Measurements from ENCODE around the gene CACNA1S. TPM values are rescaled to one million over a fixed set of nuclear protein-coding genes. Genes with fewer than 3 reads are reported as not detected.
A peak's percentile ranks its signal among the peaks of the same experiment; 100 is the strongest.

Gene CACNA1S
- polyA plus RNA-seq (2014; cell fraction: cytosol; rRNA removed) = not detected in 2 replicates
- polyA plus RNA-seq (2014; cell fraction: nucleus; rRNA removed) = not detected in 2 replicates

DNA sequence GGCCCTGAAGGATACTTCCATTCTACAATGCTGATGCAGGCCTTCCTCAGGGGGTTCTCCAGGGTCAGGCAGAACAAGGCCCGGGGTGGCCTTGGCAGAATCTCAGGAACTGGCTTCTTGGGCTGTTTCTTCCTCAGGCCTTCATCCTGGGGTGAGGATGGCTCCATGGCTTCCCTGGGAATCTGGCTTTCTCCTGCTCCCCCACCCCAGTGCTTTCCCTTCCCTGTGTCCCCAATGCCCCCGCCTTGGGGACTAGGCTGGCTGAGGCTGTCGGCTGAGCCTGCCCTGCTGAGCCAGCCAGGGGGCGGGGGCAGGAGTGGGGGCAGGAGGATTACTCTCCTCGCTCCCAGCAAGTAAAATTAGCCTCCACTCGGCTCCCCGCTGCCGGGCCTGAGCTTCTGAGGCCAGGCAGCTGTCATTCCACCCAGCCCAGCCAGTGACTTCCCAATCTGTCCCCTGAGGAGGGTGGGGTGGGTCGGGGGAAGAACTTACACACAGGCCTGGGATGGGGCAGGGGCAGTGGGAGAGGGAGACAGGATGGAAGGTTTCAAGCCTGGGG is at the start of gene CACNA1S:
Gene CACNA1S, minus strand, starts transcription at position 254 of the 559 bp plus-strand sequence. Its CDS starts 87 bp downstream, at position 167.
- DNase-seq (ENCODE audit: low spot score) = no peak

DNA sequence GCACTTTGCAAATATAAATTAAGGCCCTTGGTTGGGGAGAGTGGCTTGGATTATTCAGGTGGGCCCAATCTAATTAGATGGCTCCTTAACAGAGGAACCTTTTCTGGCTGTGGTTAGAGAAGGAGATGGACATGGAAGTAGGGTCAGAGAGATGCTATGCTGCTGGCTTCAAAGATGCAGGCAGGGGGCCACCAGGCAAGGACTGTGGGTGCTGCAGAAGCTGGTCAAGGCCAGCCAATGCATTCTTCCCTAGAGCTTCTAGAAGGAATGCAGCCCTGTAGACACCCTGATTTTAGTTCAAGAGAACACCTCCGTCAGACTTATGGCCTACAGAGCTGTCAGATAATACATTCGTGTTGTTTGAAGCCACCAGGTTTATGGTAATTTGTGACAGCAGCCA is 45.7 kb upstream of the CACNA1S start:
- no peak for DNase-seq (ENCODE audit: low spot score)

DNA sequence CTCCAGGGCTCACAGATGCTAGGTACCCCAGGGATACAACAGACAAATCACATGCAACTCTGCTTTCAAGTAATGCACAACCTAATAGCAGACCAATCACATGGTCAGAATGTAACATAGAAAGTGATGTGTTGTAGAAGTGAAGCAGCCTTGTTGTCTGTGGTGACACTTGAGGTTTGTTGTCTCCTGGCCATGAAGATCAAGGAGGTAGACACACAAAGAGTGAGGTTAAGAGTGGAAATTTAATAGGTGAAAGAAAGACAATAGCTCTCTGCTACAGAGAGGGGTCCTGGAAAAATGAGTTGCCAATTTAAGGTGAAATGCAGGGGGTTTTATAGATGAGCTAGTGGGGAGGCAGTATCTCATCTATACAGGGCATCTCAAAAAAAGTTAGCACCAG is 44.6 kb upstream of the CACNA1S start:
- no peak for DNase-seq (ENCODE audit: low spot score)

DNA sequence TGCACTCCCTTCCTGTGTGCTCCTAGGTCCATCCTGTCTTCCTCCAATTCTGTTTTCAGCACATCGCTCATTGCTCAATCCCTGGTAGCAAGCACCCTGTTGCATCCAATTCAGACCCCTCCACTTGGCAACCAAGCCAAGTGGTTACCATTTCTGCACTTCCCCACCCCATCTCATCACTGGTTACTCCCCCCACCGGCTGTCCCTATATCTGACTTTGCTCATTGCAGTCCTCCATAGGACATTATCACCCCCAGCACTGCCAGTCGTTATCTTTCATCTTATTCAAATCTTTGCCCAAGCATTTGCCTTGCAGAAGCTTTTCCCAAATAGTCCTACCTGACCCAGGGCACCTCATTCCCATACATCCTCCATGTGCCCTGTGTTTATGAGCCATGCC is 44.1 kb upstream of the CACNA1S start:
- no peak for DNase-seq (ENCODE audit: low spot score)

DNA sequence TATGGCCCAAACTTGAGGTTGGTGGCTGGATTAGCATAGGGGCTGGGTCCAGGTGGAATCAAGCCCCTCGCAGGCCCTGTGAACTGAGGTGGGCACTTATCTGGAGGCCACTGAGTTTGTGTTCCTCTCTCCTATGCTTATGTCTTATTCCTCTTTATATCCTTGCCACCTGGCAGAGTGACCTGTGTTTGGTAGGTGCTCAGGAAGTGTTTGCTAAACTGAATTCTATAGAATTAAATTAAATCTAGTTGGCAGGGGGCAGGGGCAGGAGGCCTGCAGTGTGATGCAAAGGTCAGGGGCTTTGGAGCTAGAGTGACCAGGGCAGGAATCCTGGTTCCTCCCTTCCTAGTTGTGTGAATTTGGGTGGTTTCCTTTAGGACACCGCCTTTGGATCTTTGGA is 43.1 kb upstream of the CACNA1S start:
- DNase-seq (ENCODE audit: low spot score) = no peak

DNA sequence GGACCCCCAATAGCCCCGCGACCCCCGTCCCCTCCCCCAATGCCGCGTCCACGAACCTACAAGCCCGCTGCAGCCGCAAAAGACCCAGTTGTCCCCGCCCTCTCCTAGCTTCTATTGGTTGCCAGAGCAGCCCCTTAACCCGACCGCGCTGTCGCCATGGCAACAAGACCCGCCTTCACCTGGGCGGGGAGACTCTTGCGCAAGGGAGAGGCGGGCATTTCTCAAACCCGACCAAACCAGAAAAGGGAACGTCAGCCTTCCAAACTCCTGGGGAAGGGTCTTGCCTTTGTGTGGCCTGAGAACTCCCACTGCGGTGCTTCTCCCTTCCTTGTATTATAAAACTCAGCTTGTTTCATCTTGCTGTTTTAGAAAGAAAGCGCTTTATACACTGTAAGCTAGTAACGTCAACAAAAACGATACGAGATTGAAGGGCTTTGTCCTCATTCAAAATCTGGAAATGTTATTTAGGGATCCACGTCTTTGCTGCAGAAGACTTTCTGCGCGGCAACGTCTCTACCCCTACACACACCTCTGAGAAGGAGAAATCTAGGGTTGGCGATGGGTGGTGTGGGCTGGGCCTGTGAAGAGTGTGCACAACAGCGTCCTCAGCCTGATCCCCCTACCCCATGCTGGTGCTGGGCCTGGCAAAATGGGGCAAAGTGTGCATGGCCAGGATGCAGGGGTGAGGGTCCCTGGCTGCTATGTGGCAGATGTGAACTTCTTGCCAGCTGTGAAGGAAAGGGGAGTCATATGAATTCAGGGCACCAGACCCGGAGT is 42.4 kb upstream of the CACNA1S start, which contains the start of gene TMEM9:
Gene TMEM9, minus strand, starts transcription at position 86 of the 777 bp plus-strand sequence. CDS start 551 bp downstream, outside the sequence.
- peak; percentile 95 for DNase-seq (ENCODE audit: low spot score)

DNA sequence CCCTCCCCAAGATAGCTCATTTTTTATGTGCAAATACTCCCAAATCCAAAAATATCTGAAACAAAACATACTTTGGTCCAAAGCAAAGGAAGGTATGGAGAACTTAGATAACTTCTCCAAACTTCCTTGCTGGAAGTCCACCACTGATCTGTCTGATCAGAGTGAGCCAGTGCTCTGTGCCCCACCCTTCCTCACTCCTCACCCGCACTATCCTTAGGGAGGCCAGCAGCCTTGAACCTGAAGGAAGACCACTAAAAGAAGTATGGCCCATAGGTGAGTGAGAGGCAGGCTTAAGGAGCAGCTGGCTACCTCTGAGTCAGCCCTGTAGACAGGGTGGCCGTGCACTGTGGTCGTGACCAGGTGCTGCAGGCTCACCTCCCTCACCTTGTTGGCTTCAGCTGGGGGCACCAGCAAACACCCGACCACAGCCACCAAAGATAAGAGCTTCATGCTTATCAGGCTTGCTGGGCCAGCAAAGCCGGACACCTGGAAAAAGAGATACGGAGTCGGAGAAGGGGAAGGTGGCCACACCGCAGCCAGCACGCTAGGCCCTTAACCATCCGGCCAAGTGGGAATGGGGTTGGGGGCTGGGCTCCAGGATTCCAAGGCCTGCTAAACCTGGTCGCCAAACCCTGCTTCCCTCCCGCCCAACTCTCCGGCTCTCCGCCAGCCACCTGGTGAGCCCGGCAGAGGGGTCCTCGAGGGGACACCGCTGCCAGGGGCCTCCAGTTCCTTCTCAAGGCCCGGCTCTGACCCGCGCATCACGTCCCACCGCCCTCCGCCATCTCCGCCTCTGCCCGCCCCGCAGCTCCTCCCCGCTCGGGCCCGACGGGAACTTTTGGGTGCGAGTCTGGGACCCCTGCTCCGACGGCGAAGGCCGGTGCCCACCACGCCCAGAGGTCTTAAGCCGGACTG is 41.5 kb upstream of the CACNA1S start:
- DNase-seq (ENCODE audit: low spot score) = no peak

DNA sequence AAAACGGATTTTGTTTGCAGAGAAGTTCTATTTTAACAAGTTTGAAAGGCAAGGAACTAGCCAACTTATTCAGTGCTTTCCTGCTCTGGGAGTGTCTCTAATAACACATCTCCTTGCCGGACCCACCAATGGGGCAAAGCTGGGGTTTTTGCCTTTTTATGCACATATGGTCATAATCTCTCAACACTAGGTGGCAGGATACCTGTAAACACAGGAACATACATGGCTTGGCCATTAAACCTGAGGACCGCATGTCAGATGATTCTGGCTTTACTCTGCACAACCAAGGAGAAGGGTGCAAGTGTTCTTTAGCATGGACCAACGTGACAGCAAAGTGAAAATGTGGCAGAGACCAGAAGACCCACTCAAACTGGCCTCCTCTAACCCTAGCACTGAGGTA is 37.2 kb upstream of the CACNA1S start:
- peak; percentile 42 for DNase-seq (ENCODE audit: low spot score)

DNA sequence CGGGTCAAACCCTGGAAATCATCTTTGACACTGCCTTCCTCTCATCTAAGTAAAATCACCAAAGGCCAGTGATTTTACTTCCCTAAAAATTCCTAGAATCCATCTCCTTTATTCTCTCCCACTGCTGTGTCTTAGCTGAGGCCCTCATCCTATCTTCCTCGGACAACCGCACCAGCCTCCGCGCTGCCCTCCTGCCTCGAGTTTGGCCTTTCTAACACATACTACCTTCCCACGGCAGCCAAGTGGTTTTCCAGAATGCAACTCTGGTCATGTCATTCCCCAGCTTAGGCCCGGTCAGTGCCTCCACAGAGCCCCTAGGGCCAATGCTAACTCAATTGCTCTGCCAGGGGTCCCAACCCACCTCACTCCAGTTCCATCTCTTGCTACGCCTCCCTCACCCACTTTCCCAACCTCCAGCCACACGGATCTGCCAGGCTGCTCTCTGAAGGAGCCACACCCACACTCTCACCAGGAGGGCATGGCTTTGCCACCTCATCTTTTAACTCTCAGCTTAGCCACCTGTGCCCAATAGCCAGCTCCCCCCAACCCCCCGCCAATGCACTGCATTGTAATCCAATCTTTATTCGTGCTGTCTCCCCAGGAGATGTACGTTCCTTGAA is 35.3 kb upstream of the CACNA1S start:
- no peak for DNase-seq (ENCODE audit: low spot score)

DNA sequence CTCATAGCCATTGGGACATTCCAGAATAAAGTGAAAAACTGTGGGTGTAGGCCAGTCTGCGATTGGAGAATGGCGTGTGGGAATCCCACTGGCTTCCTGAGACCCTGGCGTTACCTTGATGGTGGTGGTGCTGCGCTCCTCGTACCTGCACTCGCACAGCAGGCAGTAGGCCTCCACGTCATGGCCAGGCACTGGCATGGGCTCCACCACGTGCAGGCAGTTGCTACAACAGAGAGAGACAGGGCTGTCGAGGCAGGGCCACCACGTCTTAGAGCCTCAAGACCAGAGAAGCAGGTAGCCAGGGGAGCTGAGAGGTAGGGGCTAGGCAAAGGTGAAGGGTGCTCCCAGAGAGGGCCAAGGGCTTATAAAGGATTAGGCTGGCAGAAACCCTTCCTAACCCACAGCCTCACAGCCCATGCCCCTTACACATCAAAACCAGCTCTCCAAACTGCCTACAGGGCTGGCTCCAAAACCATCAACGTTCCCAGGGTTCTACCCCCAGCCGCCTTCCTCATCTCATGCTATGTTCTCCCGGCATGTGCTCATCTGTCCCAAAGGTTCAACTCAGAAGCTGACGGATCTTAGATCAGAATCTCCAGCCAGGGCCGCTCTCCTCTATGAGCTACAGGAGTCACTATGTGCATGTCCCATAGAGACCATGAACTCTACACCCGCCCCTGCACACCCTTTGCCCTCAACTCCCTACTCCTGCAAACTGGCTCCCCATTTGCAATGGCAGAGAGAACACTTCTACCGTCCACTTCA is 34.6 kb upstream of the CACNA1S start:
- no peak for DNase-seq (ENCODE audit: low spot score)

DNA sequence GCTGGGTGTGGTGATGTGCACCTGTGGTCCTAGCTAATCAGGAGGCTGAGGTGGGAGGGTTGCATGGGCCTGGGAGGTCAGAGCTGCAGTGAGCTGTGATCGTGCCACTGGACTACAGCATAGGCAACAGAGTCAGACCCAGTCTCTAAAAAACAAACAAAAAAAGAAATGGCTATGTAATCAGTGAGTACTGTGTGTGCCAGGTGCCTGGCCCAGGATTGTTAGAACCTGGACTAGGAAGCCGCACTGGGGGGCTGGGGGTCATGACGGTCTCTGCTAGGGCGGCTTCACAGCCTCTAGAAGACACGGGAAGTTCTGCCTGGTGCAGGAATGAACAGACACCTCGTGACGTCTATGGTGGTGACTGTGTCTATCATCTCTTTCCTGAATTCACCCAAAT is 33.6 kb upstream of the CACNA1S start:
- no peak for DNase-seq (ENCODE audit: low spot score)

DNA sequence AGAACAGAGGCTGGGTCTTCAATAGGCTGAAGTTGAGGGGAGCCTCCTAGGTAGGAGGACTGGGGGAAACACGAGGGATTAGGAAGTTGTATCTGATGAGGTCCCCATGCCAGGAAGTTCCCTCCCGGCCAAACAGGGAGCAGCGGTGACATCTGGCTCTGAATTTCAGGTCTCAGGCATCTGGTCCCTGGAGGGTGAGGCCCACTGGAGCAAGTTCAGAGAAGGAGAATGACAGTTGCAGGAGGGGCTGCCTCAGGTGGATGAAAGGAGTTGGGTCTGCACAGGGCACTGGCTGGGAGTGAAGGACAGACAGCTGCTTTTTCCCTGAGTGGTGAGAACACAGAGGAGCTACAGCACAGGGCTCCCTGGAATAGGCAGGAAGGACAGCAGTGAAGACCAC is 32.9 kb upstream of the CACNA1S start:
- DNase-seq (ENCODE audit: low spot score) = no peak

DNA sequence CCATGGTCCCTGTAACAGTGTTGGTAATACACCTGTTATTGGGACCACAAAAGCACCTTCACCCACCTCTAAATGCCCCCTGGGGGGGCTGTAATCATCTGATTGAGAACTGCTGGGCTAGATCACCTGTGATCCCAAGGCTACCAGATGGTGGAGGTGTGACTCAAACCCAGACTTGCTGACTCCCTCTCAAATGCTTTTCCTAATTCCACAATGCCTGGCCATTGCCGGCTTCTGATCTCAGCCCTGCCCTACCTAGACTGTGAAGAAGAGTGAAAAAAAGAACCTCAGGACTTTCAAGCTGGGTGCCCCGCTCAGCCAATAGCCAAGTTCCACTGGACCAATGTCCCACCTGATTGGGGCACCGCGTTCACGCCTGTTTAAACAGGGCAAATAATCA is 32.5 kb upstream of the CACNA1S start:
- no peak for DNase-seq (ENCODE audit: low spot score)

DNA sequence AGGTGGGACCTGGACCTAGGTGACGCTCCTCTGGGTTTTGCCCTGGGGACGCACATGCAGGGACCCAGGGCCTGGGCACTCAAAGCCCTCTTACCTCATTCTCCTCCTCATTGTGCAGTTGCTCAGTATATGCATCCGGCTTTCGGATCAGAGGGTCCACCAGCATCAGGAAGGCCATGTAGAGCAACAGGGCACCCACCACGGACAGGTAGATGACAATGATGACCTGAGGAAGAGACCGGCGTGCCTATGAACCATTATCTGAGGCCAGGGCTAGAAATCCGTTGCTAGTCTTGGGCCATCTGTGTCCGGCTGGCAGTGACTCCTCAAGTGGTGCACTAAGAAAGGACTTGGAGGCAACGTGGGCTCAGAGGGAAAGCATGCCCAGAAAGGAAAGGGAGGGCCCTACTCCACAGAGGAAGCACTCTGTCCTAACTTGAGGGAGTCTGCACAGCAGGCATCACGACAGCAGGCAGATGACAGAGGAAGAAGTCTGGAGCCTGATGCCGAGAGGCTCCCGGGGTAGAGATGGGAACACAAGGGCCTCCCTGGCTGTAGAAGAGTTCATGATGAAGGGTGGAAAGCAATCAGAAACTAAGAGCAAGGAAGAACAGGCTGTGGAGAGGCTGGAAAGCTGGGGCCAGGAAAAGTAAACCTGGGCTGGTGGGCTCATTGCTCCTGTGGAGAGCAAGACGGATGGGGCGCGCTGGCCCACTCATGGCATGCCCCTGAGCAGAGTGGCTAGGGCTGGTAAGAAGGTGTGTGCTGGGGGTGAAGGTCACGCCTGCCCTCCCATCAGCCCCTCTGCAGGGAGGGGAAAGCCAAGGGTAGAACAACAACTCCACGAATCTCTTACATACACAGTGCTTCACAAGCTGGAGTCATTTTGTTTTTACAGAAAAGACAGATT is 31.8 kb upstream of the CACNA1S start:
- DNase-seq (ENCODE audit: low spot score) = no peak

DNA sequence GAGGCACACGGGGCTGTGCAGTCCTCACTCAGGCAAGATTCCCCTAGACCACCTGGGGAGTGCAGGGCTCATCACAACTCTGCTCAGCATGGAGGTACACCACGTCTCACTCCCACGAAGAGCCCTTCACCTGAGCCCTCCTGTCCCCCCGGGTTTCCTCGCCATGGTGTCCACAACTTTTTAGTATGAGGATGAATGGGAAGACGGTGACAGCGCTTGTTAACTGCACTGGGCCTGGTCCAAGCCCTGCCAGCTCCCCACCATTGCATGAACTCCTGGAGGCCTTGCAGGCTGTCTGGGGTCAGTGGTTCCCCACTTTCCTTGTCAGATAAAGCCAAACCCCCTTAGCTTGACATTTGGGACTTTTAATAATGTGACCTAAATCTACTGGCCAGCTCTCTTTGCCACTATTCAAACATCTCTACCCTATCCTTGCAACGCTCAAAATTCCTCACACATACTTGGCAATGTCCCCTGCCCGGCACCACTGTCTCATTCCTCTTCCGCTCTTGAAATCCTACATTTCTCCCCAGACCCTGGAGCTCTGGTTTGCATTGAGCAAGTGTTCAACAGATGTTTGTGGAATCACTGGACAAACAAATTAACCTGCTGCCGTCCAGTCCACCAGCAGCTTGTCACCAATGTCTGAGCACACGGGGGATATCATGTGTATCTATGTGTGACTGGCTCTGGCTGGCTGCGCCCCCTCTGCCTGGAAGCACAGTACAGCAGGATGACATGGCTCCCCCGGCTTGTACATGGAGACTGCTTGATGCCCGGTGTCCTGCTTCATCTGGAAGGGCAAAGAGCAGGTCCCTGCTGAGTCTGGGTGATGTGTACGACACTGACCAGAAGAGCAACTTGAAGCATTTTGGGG is 30.9 kb upstream of the CACNA1S start:
- DNase-seq (ENCODE audit: low spot score) = no peak

DNA sequence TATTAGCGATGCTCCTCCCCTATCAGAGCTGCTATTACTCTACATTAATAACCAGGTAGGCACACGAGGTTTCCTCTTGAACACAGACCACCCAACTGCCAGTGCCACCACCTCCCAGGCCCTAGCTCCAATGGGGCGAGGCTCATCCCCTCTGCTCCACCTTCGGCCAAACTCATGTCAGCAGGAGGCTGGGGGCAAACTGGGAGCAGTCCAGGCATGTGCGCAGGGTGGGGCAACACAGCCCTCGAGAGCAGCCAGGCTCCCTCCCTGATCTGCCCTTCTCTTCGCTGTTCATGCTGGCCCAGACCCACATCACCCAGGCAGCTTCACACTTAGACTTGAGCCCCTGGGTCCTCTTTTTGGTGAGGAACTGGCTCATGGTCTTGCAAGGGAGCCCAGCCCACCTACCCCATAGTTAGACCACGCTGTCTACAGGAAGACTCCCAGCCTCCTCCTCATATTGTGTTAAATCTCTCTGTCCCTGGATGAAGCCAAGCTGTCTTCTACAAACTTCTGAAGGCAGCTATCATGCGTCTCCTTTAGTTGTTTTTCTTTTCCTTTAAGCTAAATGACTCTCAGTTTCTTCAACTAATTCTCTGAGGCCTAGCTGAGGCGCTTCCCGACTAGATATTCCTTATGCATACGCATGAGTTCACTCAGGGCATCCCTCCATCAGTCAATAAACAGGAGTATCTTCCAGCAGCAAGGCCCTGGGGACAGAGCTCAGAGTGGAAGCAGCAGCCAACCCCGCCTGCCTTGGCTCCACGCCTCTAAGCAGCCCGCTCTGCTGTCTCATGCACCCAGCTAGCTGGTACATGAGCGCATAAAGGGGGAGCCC is 30.0 kb upstream of the CACNA1S start:
- DNase-seq (ENCODE audit: low spot score) = no peak

DNA sequence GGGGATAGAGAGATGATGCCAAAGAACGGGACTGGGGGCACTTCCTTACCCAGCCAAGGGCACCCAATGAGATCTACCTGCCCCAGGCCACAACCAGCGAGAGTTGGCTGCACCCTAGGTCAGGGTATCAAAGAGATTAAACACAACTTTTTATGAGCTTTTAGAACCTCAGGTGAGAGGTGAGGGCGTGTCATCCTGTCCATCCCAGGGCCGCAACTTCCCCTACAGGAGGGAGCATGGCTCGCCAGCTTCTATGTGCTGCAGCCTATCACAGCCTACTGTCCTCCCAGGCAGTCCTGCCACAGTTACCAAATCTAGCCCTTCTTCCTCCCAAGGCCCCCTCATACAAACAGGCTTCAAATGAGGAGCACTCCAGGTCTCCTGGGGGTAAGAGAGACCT is 29.2 kb upstream of the CACNA1S start:
- DNase-seq (ENCODE audit: low spot score) = no peak

DNA sequence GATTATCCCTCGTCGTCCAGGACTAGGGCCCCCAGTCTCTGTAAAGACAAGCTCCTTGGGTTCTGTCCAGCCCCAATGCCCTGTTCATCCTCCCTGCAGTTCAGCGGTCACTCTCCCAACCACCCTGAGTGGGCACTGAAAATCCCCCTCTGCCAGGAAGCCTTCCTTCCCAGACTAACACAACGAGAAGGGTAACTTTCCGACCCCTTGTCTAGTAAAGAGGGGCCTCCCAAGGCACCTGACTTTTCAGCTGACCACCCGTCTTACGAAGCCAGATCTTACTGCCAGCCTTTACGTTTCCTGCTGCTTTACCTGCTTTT is 28.7 kb upstream of the CACNA1S start:
- no peak for DNase-seq (ENCODE audit: low spot score)
